ENCODE measurements around the gene PCNX2.

PCNX2 gene

GRCh38 chr1:232939748-232940147 lies 355.8 kb downstream of the PCNX2 start:
- H3K4me3 ChIP-seq (ENCODE audit: control insufficient read depth in 1 of 7, extremely low read depth in 1 of 7, insufficient read depth in 4 of 7, low read depth in 2 of 7, low read length in 6 of 7), result no peak overlapping the region
- H3K4me1 ChIP-seq (ENCODE audit: control extremely low read depth in 1 of 4, control insufficient read depth in 4 of 4, insufficient read depth in 4 of 4, low read length in 3 of 4), result peaks cover 0 to 7% (median 3%) of the 10 kb centered on the region in 4 experiments
- 100% methylated on average over 2 of the region's 2 CpGs for WGBS (ENCODE audit: insufficient coverage)
- no peaks in the 10 kb centered on the region for H3K36me3 ChIP-seq (ENCODE audit: control insufficient read depth in 4 of 4, insufficient read depth in 4 of 4, low read length in 3 of 4)
- no peaks in the 10 kb centered on the region for H3K27me3 ChIP-seq (replicated peaks in 2 of 5; ENCODE audit: control insufficient read depth in 4 of 5, insufficient read depth in 5 of 5, low read length in 4 of 5)
- POLR2A ChIA-PET, result no interaction called here
- CTCF ChIA-PET, result no interaction called here
- H3K9me3 ChIP-seq (ENCODE audit: control extremely low read depth in 1 of 5, control insufficient read depth in 4 of 5, insufficient read depth in 2 of 5, low read depth in 1 of 5, low read length in 4 of 5), result no peaks in the 10 kb centered on the region
- H3K27ac ChIP-seq (ENCODE audit: insufficient read depth in 1 of 2, low read depth in 1 of 2, low read length in 2 of 2, poor library complexity in 1 of 2, severe bottlenecking in 2 of 2), result no peak overlapping the region
- no peak for DNase-seq

- DNase-seq, result no peak
- Histone ChIP-seq H3K4me1 (ENCODE audit: control extremely low read depth in 1 of 4, control insufficient read depth in 4 of 4, insufficient read depth in 4 of 4, low read length in 3 of 4) (peaks cover 0 to 5% (median 2%) of the 10 kb centered on the region in 4 experiments), H3K36me3 (ENCODE audit: control insufficient read depth in 4 of 4, insufficient read depth in 4 of 4, low read length in 3 of 4) (no peaks in the 10 kb centered on the region), H3K27ac (ENCODE audit: insufficient read depth in 1 of 2, low read depth in 1 of 2, low read length in 2 of 2, poor library complexity in 1 of 2, severe bottlenecking in 2 of 2) (no peak overlapping the region), H3K27me3 (replicated peaks in 2 of 5; ENCODE audit: control insufficient read depth in 4 of 5, insufficient read depth in 5 of 5, low read length in 4 of 5) (no peaks in the 10 kb centered on the region), H3K9me3 (ENCODE audit: control extremely low read depth in 1 of 5, control insufficient read depth in 4 of 5, insufficient read depth in 2 of 5, low read depth in 1 of 5, low read length in 4 of 5) (no peaks in the 10 kb centered on the region), H3K4me3 (ENCODE audit: control insufficient read depth in 1 of 7, extremely low read depth in 1 of 7, insufficient read depth in 4 of 7, low read depth in 2 of 7, low read length in 6 of 7) (no peak overlapping the region)
- ChIA-PET POLR2A (no interaction called here), CTCF (no interaction called here)
- WGBS (ENCODE audit: insufficient coverage), result 94% methylated on average over 2 of the region's 11 CpGs
These were observed 356.6 kb downstream of the PCNX2 start for GRCh38 chr1:232938926-232939325.

- WGBS (ENCODE audit: insufficient coverage), result 93% methylated on average over 6 of the region's 8 CpGs
- Histone ChIP-seq H3K4me3 (ENCODE audit: control insufficient read depth in 1 of 7, extremely low read depth in 1 of 7, insufficient read depth in 4 of 7, low read depth in 2 of 7, low read length in 6 of 7) (no peak overlapping the region), H3K36me3 (ENCODE audit: control insufficient read depth in 4 of 4, insufficient read depth in 4 of 4, low read length in 3 of 4) (no peaks in the 10 kb centered on the region), H3K9me3 (ENCODE audit: control extremely low read depth in 1 of 5, control insufficient read depth in 4 of 5, insufficient read depth in 2 of 5, low read depth in 1 of 5, low read length in 4 of 5) (peaks cover 0 to under 1% (median 0%) of the 10 kb centered on the region in 5 experiments), H3K27me3 (replicated peaks in 2 of 5; ENCODE audit: control insufficient read depth in 4 of 5, insufficient read depth in 5 of 5, low read length in 4 of 5) (no peaks in the 10 kb centered on the region), H3K27ac (ENCODE audit: insufficient read depth in 1 of 2, low read depth in 1 of 2, low read length in 2 of 2, poor library complexity in 1 of 2, severe bottlenecking in 2 of 2) (no peak overlapping the region), H3K4me1 (ENCODE audit: control extremely low read depth in 1 of 4, control insufficient read depth in 4 of 4, insufficient read depth in 4 of 4, low read length in 3 of 4) (no peaks in the 10 kb centered on the region)
- ChIA-PET CTCF (no interaction called here), POLR2A (no interaction called here)
- DNase-seq, result peak in 2 of 3 donors; percentile 14 to 23
These were observed 357.7 kb downstream of the PCNX2 start for GRCh38 chr1:232937741-232938375.

GRCh38 chr1:232936941-232937340 lies 358.6 kb downstream of the PCNX2 start:
- POLR2A ChIA-PET, result interaction anchor here (0.5 kb wide), 1 partner anchor 158 kb away, joined by 3 read pairs; no protein-coding TSS in a partner anchor
- CTCF ChIA-PET, result no interaction called here
- no peak overlapping the region for H3K27ac ChIP-seq (ENCODE audit: insufficient read depth in 1 of 2, low read depth in 1 of 2, low read length in 2 of 2, poor library complexity in 1 of 2, severe bottlenecking in 2 of 2)

More at GRCh38 chr1:232936941-232937340, 358.6 kb downstream of the PCNX2 start:
- Histone ChIP-seq H3K9me3 (ENCODE audit: control extremely low read depth in 1 of 5, control insufficient read depth in 4 of 5, insufficient read depth in 2 of 5, low read depth in 1 of 5, low read length in 4 of 5) (peaks cover 0 to 2% (median 0%) of the 10 kb centered on the region in 5 experiments), H3K4me1 (ENCODE audit: control extremely low read depth in 1 of 4, control insufficient read depth in 4 of 4, insufficient read depth in 4 of 4, low read length in 3 of 4) (no peaks in the 10 kb centered on the region), H3K27me3 (replicated peaks in 2 of 5; ENCODE audit: control insufficient read depth in 4 of 5, insufficient read depth in 5 of 5, low read length in 4 of 5) (no peaks in the 10 kb centered on the region), H3K36me3 (ENCODE audit: control insufficient read depth in 4 of 4, insufficient read depth in 4 of 4, low read length in 3 of 4) (no peaks in the 10 kb centered on the region), H3K4me3 (ENCODE audit: control insufficient read depth in 1 of 7, extremely low read depth in 1 of 7, insufficient read depth in 4 of 7, low read depth in 2 of 7, low read length in 6 of 7) (no peak overlapping the region)
- DNase-seq, result no peak
- WGBS (ENCODE audit: insufficient coverage), result 99% methylated on average over 6 of the region's 6 CpGs

Measured in common myeloid progenitor, CD34-positive (primary cell).